Gastroesophageal sphincter (tissue), 3 donors: ENCODE measurements around the gene DENND5B.
"Not testable (repeated sequence)": the region's sequence is repeated elsewhere in the genome, so short reads cannot be mapped to it uniquely, and the experiment has no call there.

Experiments
- CTCF ChIP-seq, 4 experiments: fragments of 200-600 bp in 2 of 4; fragments of 450-650 bp in 2 of 4; sonication (generic) in 1 of 4; IDR thresholded peaks; one replicate each; pipeline ENCODE4 v1.5.1; 2017 to 2019; ENCODE audit warnings: antibody characterized with exemption in 4 of 4, mild to moderate bottlenecking in 2 of 4, moderate library complexity in 2 of 4
- EP300 ChIP-seq: sonication (generic); formaldehyde crosslinking; IDR thresholded peaks from one replicate; pipeline ENCODE4 v1.6.1; 2017; ENCODE audit warnings: antibody characterized with exemption, mild to moderate bottlenecking
- POLR2A ChIP-seq, 2 donors: fragments of 450-650 bp; IDR thresholded peaks; one replicate each; pipeline ENCODE4 v1.6.1; 2017; ENCODE audit warnings: antibody characterized with exemption in 2 of 2, mild to moderate bottlenecking in 2 of 2, moderate library complexity in 1 of 2
- POLR2AphosphoS5 ChIP-seq: sonication (generic); formaldehyde crosslinking; IDR thresholded peaks from one replicate; pipeline ENCODE4 v1.6.1; 2017; ENCODE audit warnings: antibody characterized with exemption

- TF ChIP-seq CTCF (IDR thresholded peaks at IDR 0.05); POLR2A (IDR thresholded peaks at IDR 0.05); POLR2AphosphoS5; EP300: not testable (repeated sequence)
Observed at GRCh38 chr12:31377210-31377609, 213.7 kb downstream of the DENND5B start.
